Mucosa of rectum (tissue), 2 donors: Measurements from ENCODE around the gene ST8SIA5.

Source experiments
- H3K27ac ChIP-seq, 2 donors: one replicate each; pipeline ENCODE4 v1.7.0; 2013; ENCODE audit warnings: inconsistent platforms in 2 of 2, low read depth in 2 of 2, low read length in 2 of 2
- H3K27me3 ChIP-seq, 2 donors: one replicate each; pipeline ENCODE4 v1.7.0; 2013; ENCODE audit warnings: low read length in 2 of 2; ENCODE audit not compliant: control insufficient read depth in 2 of 2, insufficient read depth in 2 of 2
- H3K36me3 ChIP-seq, 2 donors: one replicate each; pipeline ENCODE4 v1.7.0; 2013; ENCODE audit warnings: low read length in 2 of 2; ENCODE audit not compliant: control insufficient read depth in 2 of 2, insufficient read depth in 2 of 2
- H3K4me1 ChIP-seq, 2 donors: one replicate each; pipeline ENCODE4 v1.7.0; 2013; ENCODE audit warnings: low read length in 2 of 2, mild to moderate bottlenecking in 1 of 2; ENCODE audit not compliant: control insufficient read depth in 2 of 2, insufficient read depth in 2 of 2
- H3K4me3 ChIP-seq, 2 donors: one replicate each; pipeline ENCODE4 v1.7.0; 2013; ENCODE audit warnings: low read length in 2 of 2
- H3K9ac ChIP-seq, 2 donors: one replicate each; pipeline ENCODE4 v1.7.0; 2013; ENCODE audit warnings: low read length in 2 of 2, low read depth in 1 of 2, mild to moderate bottlenecking in 1 of 2
- H3K9me3 ChIP-seq, 2 donors: one replicate each; pipeline ENCODE4 v1.7.0; 2013; ENCODE audit warnings: low read length in 2 of 2; ENCODE audit not compliant: control insufficient read depth in 2 of 2
- donor health status: healthy.
- donor health status: Normal muscosa, but diverticular disease.

ST8SIA5 gene

GRCh38 chr18:46767217-46767616, 10.4 kb upstream of the ST8SIA5 start:
- Histone ChIP-seq H3K4me3 (no peak overlapping the region), H3K9me3 (no peaks in the 10 kb centered on the region), H3K36me3 (no peaks in the 10 kb centered on the region), H3K27ac (no peak overlapping the region), H3K9ac (no peak overlapping the region), H3K4me1 (no peaks in the 10 kb centered on the region), H3K27me3 (no peaks in the 10 kb centered on the region)

GRCh38 chr18:46764586-46764985, 7.7 kb upstream of the ST8SIA5 start:
- H3K4me3 ChIP-seq = no peak overlapping the region
- no peaks in the 10 kb centered on the region for H3K9me3 ChIP-seq
- H3K36me3 ChIP-seq = no peaks in the 10 kb centered on the region
- no peak overlapping the region for H3K9ac ChIP-seq
- H3K27me3 ChIP-seq = peaks cover 0 to 6% of the 10 kb centered on the region in 2 donors
- H3K27ac ChIP-seq = no peak overlapping the region
- no peaks in the 10 kb centered on the region for H3K4me1 ChIP-seq

- Histone ChIP-seq H3K27me3 (peaks cover 12 to 19% of the 10 kb centered on the region in 2 donors), H3K4me3 (no peak overlapping the region)
Observed at GRCh38 chr18:46761059-46761769, 4.4 kb upstream of the ST8SIA5 start.

GRCh38 chr18:46759890-46760289, 3.0 kb upstream of the ST8SIA5 start:
- Histone ChIP-seq H3K36me3 (no peaks in the 10 kb centered on the region), H3K27me3 (peaks cover 19 to 23% of the 10 kb centered on the region in 2 donors), H3K4me1 (no peaks in the 10 kb centered on the region), H3K27ac (no peak overlapping the region), H3K4me3 (no peak overlapping the region), H3K9ac (no peak overlapping the region), H3K9me3 (no peaks in the 10 kb centered on the region)

More at GRCh38 chr18:46761059-46761769, 4.4 kb upstream of the ST8SIA5 start:
- no peaks in the 10 kb centered on the region for H3K4me1 ChIP-seq
- H3K9ac ChIP-seq = no peak overlapping the region
- no peaks in the 10 kb centered on the region for H3K9me3 ChIP-seq
- no peaks in the 10 kb centered on the region for H3K36me3 ChIP-seq
- no peak overlapping the region for H3K27ac ChIP-seq

GRCh38 chr18:46756025-46756558, 761 bp downstream of the ST8SIA5 start:
- no peaks in the 10 kb centered on the region for H3K36me3 ChIP-seq
- no peak overlapping the region for H3K9ac ChIP-seq
- no peak overlapping the region for H3K4me3 ChIP-seq
- no peak overlapping the region for H3K27ac ChIP-seq
- no peaks in the 10 kb centered on the region for H3K9me3 ChIP-seq
- H3K4me1 ChIP-seq = no peaks in the 10 kb centered on the region
- peaks cover 19 to 23% of the 10 kb centered on the region in 2 donors for H3K27me3 ChIP-seq

GRCh38 chr18:46755315-46756024, 1.4 kb downstream of the ST8SIA5 start:
- Histone ChIP-seq H3K4me3 (no peak overlapping the region), H3K4me1 (no peaks in the 10 kb centered on the region), H3K27ac (no peak overlapping the region), H3K27me3 (peaks cover 19 to 23% of the 10 kb centered on the region in 2 donors), H3K36me3 (no peaks in the 10 kb centered on the region), H3K9ac (no peak overlapping the region), H3K9me3 (no peaks in the 10 kb centered on the region)

- no peaks in the 10 kb centered on the region for H3K36me3 ChIP-seq
- no peaks in the 10 kb centered on the region for H3K4me1 ChIP-seq
- no peaks in the 10 kb centered on the region for H3K9me3 ChIP-seq
- H3K9ac ChIP-seq = no peak overlapping the region
- peaks cover 18 to 19% of the 10 kb centered on the region in 2 donors for H3K27me3 ChIP-seq
- no peak overlapping the region for H3K4me3 ChIP-seq
- H3K27ac ChIP-seq = no peak overlapping the region
Observed at GRCh38 chr18:46754661-46755292, 2.1 kb downstream of the ST8SIA5 start.

GRCh38 chr18:46754188-46754587, 2.7 kb downstream of the ST8SIA5 start:
- no peaks in the 10 kb centered on the region for H3K9me3 ChIP-seq
- no peak overlapping the region for H3K4me3 ChIP-seq
- no peak overlapping the region for H3K9ac ChIP-seq
- no peak overlapping the region for H3K27ac ChIP-seq
- no peaks in the 10 kb centered on the region for H3K36me3 ChIP-seq
- H3K4me1 ChIP-seq = no peaks in the 10 kb centered on the region
- H3K27me3 ChIP-seq = peaks cover 15 to 17% of the 10 kb centered on the region in 2 donors

- H3K4me3 ChIP-seq = no peak overlapping the region
- H3K36me3 ChIP-seq = no peaks in the 10 kb centered on the region
- no peaks in the 10 kb centered on the region for H3K9me3 ChIP-seq
- peaks cover 3 to 7% of the 10 kb centered on the region in 2 donors for H3K27me3 ChIP-seq
- H3K4me1 ChIP-seq = no peaks in the 10 kb centered on the region
- H3K27ac ChIP-seq = no peak overlapping the region
- H3K9ac ChIP-seq = no peak overlapping the region
Observed at GRCh38 chr18:46751882-46752281, 5.0 kb downstream of the ST8SIA5 start.

GRCh38 chr18:46750626-46751025, 6.2 kb downstream of the ST8SIA5 start:
- Histone ChIP-seq H3K9ac (no peak overlapping the region), H3K27me3 (peaks cover 0 to 3% of the 10 kb centered on the region in 2 donors), H3K4me1 (no peaks in the 10 kb centered on the region), H3K36me3 (no peaks in the 10 kb centered on the region), H3K4me3 (no peak overlapping the region), H3K9me3 (no peaks in the 10 kb centered on the region), H3K27ac (no peak overlapping the region)
